ENCODE data around the gene TLX2. TPM values are rescaled to one million over a fixed set of nuclear protein-coding genes. Genes with fewer than 3 reads are reported as not detected.

The TLX2 gene
- total and polyA plus RNA-seq, 2 of the 13 experiments (the other 11 are each of a cell fraction or from before 2014, with no cell fraction given) = 0.05 to 0.20 TPM

- TF ChIP-seq ZBTB33 (CRISPR knock-in tag; IDR thresholded peaks at IDR 0.05) = peak; percentile 27; the same call in 1 of the 2 replicates
- peak; percentile 15 for TF ChIP-seq AFF4 (CRISPR knock-in tag; IDR thresholded peaks at IDR 0.05)
- TF ChIP-seq SPEN (CRISPR knock-in tag; IDR thresholded peaks at IDR 0.05; ENCODE audit: low read depth) = peak; percentile 87
- TF ChIP-seq NFKBIZ (CRISPR knock-in tag; IDR thresholded peaks at IDR 0.05) = peak; percentile 29
- peak; percentile 84 for TF ChIP-seq ZMYM4 (CRISPR knock-in tag; IDR thresholded peaks at IDR 0.05)
- TF ChIP-seq ELF4 (CRISPR knock-in tag; IDR thresholded peaks at IDR 0.05; ENCODE audit: borderline replicate concordance) = peak; percentile 65
- TF ChIP-seq SAP130 (CRISPR knock-in tag; IDR thresholded peaks at IDR 0.05; ENCODE audit: low read depth) = peak; percentile 99
- TF ChIP-seq TEAD2 (CRISPR knock-in tag; IDR thresholded peaks at IDR 0.05) = no peak
- TF ChIP-seq EED (CRISPR knock-in tag; IDR thresholded peaks at IDR 0.05) = no peak; the same call in 1 of the 2 replicates
- TF ChIP-seq ARID3A (IDR thresholded peaks at IDR 0.05; ENCODE audit: low read depth, low read length) = peak; percentile 80
- TF ChIP-seq SMAD3 (CRISPR knock-in tag; IDR thresholded peaks at IDR 0.05) = peak; percentile 93
- TF ChIP-seq SMYD3 (CRISPR knock-in tag; IDR thresholded peaks at IDR 0.05) = peak; percentile 26
- TF ChIP-seq ZNF484 (CRISPR knock-in tag; IDR thresholded peaks at IDR 0.05; ENCODE audit: borderline replicate concordance, low read depth) = no peak
- TF ChIP-seq ZNF432 (CRISPR knock-in tag; IDR thresholded peaks at IDR 0.05; ENCODE audit: borderline replicate concordance) = no peak
- peak; percentile 12; the same call in 1 of the 2 replicates for TF ChIP-seq ZNF776 (CRISPR knock-in tag; IDR thresholded peaks at IDR 0.05)
- no peak for TF ChIP-seq ZMAT5 (CRISPR knock-in tag; IDR thresholded peaks at IDR 0.05; ENCODE audit: borderline replicate concordance, low read depth)
Measured at GRCh38 chr2:74482801-74483674, 31.2 kb upstream of the TLX2 start, which contains the start of the genes CCDC142 and TTC31 (continued).

Data from HepG2 (cell line).